Aorta (tissue), 5 donors: ENCODE measurements around the gene BCL2L1. TPM values are rescaled to one million over a fixed set of nuclear protein-coding genes. Genes with fewer than 3 reads are reported as not detected.
A peak's percentile ranks its signal among the peaks of the same experiment; 100 is the strongest.

ENCODE experiments used
- ATAC-seq: fragments of 200-7000 bp; cut with Tn5 transposase; one replicate; pipeline ENCODE4 v1.9.1; 2022; ENCODE audit warnings: moderate library complexity; ENCODE audit not compliant: low FRiP score
- DNase-seq, 2 donors: peaks; one replicate each; pipeline ENCODE4 v3.0.0-alpha.2; 2020
- H3K27ac ChIP-seq, 2 donors: one replicate each; pipeline ENCODE4 v1.5.1; 2013; ENCODE audit warnings: low read length in 2 of 2, mild to moderate bottlenecking in 2 of 2, moderate library complexity in 2 of 2, control low read depth in 1 of 2, inconsistent platforms in 1 of 2, low read depth in 1 of 2
- H3K27me3 ChIP-seq, 2 donors: one replicate each; pipeline ENCODE4 v1.6.1; 2013; ENCODE audit warnings: control low read depth in 1 of 2, low read length in 1 of 2, mild to moderate bottlenecking in 1 of 2, moderate library complexity in 1 of 2; ENCODE audit not compliant: insufficient read depth in 2 of 2, control insufficient read depth in 1 of 2
- H3K36me3 ChIP-seq, 2 donors: one replicate each; pipeline ENCODE4 v1.6.1; 2013; ENCODE audit warnings: control low read depth in 1 of 2, low read length in 1 of 2, mild to moderate bottlenecking in 1 of 2; ENCODE audit not compliant: insufficient read depth in 2 of 2, control insufficient read depth in 1 of 2
- H3K4me1 ChIP-seq, 2 donors: one replicate each; pipeline ENCODE4 v1.6.1; 2013; ENCODE audit warnings: low read length in 2 of 2, control low read depth in 1 of 2, mild to moderate bottlenecking in 1 of 2, moderate library complexity in 1 of 2; ENCODE audit not compliant: insufficient read depth in 2 of 2, control insufficient read depth in 1 of 2
- H3K4me3 ChIP-seq, 2 donors: one replicate each; pipeline ENCODE4 v1.5.1; 2013; ENCODE audit warnings: low read length in 2 of 2, control low read depth in 1 of 2, mild to moderate bottlenecking in 1 of 2
- H3K9me3 ChIP-seq: one replicate; pipeline ENCODE4 v1.6.1; 2013; ENCODE audit warnings: mild to moderate bottlenecking, low read length; ENCODE audit not compliant: control insufficient read depth
- WGBS, 2 donors: extraction: QIAGEN DNeasy Blood & Tissue Kit; methylation state at CpG; one replicate each; pipeline ENCODE4 v1.1.7; 2013; 5-methylcytosine and 5-hydroxymethylcytosine counted together
- intact Hi-C, 2 donors: fragments of 100-400 bp; cut with DNase I; formaldehyde crosslinking; loops; one replicate each; pipeline versions ENCODE4 v1.14.2 to v1.15.0; 2022
- long read RNA-seq, 2 donors: library from polyadenylated mRNA; unstranded; transcript quantifications; one replicate each; pipeline ENCODE4 v2.0.0, GENCODE V29; 2020 to 2021
- polyA plus RNA-seq, 2 donors: library from polyadenylated mRNA; stranded (reverse); fragments of 200-250 nt; gene quantifications; one replicate each; pipeline ENCODE4 v1.2.3, GENCODE V29; 2013
- total RNA-seq, 2 donors: library from RNA; stranded (reverse); fragmentation: NEBNext Ultra II Directional; extraction: Animal tissue kit (Norgen Biotek cat#: 25700); gene quantifications; one replicate each; pipeline ENCODE4 v1.2.1, GENCODE V29; 2021
- donor health status: healthy with polysubstance abuse.
- donor health status: Bipolar disorder and iron deficiency.
- donor health status: DM: no; HTN: no; CAD: no.
- donor health status: DM: no; HTN: no; CAD: no.
- donor health status: DM: yes; HTN: yes; CAD: no.

Gene BCL2L1
- total RNA-seq (100 to 1,000 TPM in 1 of 2 donors, 10 to 100 TPM in 1; 69.1 to 107 TPM), polyA plus RNA-seq (100 to 1,000 TPM; 103 to 104 TPM)
- long read RNA-seq, donor 1, transcript BCL2L1-203 (2 exons, 2,578 nt), result minor isoform, 9 of 139 reads
- long read RNA-seq, donor 1, transcript BCL2L1-201 (3 exons, 2,610 nt), result major isoform, 53 of 139 reads
- long read RNA-seq, donor 1, partial matches to known transcripts, result 0 of 139 reads
- long read RNA-seq, donor 1, other reads (novel, unspliced or antisense), result 73 of 139 reads
- long read RNA-seq, donor 2, transcript BCL2L1-201 (3 exons, 2,610 nt), result major isoform, 9 of 36 reads
- long read RNA-seq, donor 2, partial matches to known transcripts, result 1 of 36 reads
- long read RNA-seq, donor 2, other reads (novel, unspliced or antisense), result 21 of 36 reads

DNA sequence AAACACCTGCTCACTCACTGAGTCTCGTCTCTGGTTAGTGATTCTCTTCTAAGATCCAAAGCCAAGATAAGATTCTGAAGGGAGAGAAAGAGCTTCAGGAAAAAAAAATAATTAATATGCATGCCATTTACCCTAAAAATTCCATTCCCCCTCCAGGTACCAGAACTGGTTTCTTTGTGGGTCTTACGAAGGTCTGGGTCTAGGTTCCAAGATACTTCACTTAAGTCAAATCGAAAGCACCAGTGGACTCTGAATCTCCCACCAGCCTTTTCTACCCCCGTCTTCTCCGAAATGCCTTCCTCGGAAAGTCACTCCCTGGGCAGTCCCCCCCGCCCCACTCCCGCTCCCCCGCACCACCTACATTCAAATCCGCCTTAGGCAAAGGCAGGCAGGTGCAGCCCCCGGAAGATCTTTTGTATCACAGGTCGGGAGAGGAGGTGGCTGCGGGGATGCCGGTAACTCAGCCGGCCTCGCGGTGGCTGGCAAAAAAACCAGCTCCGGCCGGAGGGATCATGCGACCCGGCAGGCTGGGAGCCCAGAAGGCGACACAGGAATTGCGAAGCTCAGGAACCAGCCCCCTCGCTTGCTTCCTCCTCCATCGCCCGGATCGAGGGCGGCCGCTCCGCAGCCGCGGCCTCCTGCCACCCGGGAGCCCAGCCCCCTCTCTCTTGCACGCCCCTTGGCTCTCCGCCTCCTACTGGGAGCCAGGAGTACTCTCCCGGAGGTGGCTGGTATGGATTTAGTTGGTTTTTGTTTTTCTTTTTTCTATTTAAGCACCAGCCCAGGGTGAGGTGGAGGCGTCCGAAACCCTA, at the start of gene BCL2L1:
Gene BCL2L1 (minus strand): TSS at position 612 of the 812 bp plus-strand sequence. CDS start 650 bp downstream, outside the sequence.
- H3K9me3 ChIP-seq, result no peaks in the 10 kb centered on the region
- intact Hi-C loops, result loop anchor here (1.0 to 10.0 kb wide), 5 partner anchors 61 to 160 kb away; partner anchors contain the start of gene FOXS1 (in 1 of the 2)
- 0 to 1% methylated on average over 37 to 38 of the region's 38 CpGs for WGBS, 2 donors
- no peaks in the 10 kb centered on the region for H3K27me3 ChIP-seq
- no peaks in the 10 kb centered on the region for H3K4me1 ChIP-seq
- H3K36me3 ChIP-seq, result peaks cover 0 to 2% of the 10 kb centered on the region in 2 donors
- peak within 1 kb of the TSS; percentile 94 to 99 for H3K4me3 ChIP-seq
- DNase-seq, result peak; percentile 93 to 95
- ATAC-seq, result peak; percentile 89
- peak within 1 kb of the TSS; percentile 95 for H3K27ac ChIP-seq

- no peaks in the 10 kb centered on the region for H3K27me3 ChIP-seq
- intact Hi-C loops, result no loop called here
- no peaks in the 10 kb centered on the region for H3K36me3 ChIP-seq
- no peak overlapping the region for H3K27ac ChIP-seq
- H3K4me3 ChIP-seq, result peak overlapping the region in 1 of 2 donors; percentile 54
- no peaks in the 10 kb centered on the region for H3K9me3 ChIP-seq
- ATAC-seq (no peak), DNase-seq (no peak)
- WGBS, 2 donors, result 20 to 35% methylated on average over 1 of the region's 1 CpG
- peaks cover 2 to 3% of the 10 kb centered on the region in 2 donors for H3K4me1 ChIP-seq
These were observed 47.6 kb upstream of the BCL2L1 start for GRCh38 chr20:31770243-31770642.

GRCh38 chr20:31769681-31770080, 47.0 kb upstream of the BCL2L1 start:
- Histone ChIP-seq H3K27me3 (no peaks in the 10 kb centered on the region), H3K4me3 (no peak overlapping the region), H3K36me3 (no peaks in the 10 kb centered on the region), H3K27ac (no peak overlapping the region), H3K4me1 (peaks cover 2 to 3% of the 10 kb centered on the region in 2 donors), H3K9me3 (no peaks in the 10 kb centered on the region)
- DNase-seq, result no peak
- WGBS, 2 donors, result 49 to 59% methylated on average over 5 of the region's 5 CpGs
- intact Hi-C loops, result no loop called here
- ATAC-seq, result no peak

DNA sequence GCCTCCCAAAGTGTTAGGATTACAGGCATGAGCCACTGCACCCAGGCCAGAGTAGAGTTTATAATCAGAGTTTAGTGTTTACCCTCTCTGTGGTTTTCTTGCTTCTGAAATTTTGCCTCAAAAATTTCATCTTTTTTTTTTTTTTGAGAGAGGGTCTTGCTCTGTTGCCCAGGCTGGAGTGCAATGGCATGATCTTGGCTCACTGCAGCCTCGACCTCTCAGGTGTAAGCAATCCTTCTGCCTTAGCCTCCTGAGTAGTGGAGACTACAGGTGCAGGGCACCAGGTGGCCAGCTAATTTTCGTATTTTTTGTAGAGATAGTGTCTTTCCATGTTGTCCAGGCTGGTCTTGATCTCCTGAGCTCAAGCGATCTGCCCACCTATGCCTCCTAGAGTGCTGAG, 45.1 kb upstream of the BCL2L1 start:
- H3K4me3 ChIP-seq, result no peak overlapping the region
- no peaks in the 10 kb centered on the region for H3K36me3 ChIP-seq
- no peaks in the 10 kb centered on the region for H3K27me3 ChIP-seq
- H3K27ac ChIP-seq, result no peak overlapping the region
- peaks cover 2 to 3% of the 10 kb centered on the region in 2 donors for H3K4me1 ChIP-seq
- WGBS, 2 donors, result 98 to 99% methylated on average over 3 of the region's 3 CpGs
- no peaks in the 10 kb centered on the region for H3K9me3 ChIP-seq
- ATAC-seq (no peak), DNase-seq (no peak)
- intact Hi-C loops, result no loop called here

DNA sequence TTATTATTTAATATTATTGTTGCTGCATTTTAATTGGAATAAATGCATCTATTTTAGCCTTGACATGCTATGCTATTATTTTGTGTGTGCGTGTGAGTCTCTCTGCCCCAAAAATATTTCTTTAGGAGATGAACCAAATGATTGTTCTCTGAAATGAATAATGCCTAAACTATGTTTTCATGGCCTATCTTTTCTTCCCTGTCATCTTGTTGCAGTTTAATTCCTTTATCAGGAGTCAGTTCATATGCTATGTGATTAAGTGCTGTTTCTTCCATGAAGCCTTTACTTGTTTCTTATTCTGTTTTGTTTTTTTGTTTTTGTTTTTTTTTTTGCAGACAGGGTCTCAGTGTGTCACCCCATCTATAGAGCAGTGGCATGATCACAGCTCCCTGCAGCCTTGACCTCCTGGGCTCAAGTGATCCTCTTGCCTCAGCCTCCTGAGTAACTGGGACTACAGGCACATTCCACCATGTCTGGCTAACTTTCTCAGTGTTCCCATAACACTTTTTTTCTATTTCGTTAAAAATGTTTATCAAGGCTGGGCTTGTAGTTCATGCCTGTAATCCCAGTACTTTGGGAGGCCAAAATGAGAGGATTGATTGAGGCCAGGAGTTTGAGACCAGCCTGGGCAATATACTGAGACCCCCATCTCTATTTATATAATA, 42.1 kb upstream of the BCL2L1 start:
- H3K27me3 ChIP-seq, result no peaks in the 10 kb centered on the region
- DNase-seq (no peak), ATAC-seq (no peak)
- no peaks in the 10 kb centered on the region for H3K36me3 ChIP-seq
- WGBS, 2 donors, result 9 to 10% methylated on average over 2 of the region's 2 CpGs
- no peaks in the 10 kb centered on the region for H3K4me1 ChIP-seq
- H3K27ac ChIP-seq, result no peak overlapping the region
- no peaks in the 10 kb centered on the region for H3K9me3 ChIP-seq
- H3K4me3 ChIP-seq, result no peak overlapping the region
- intact Hi-C loops, result no loop called here

GRCh38 chr20:31760519-31761240, 38.0 kb upstream of the BCL2L1 start:
- Histone ChIP-seq H3K4me1 (no peaks in the 10 kb centered on the region), H3K4me3 (no peak overlapping the region), H3K9me3 (no peaks in the 10 kb centered on the region), H3K36me3 (no peaks in the 10 kb centered on the region), H3K27me3 (no peaks in the 10 kb centered on the region), H3K27ac (no peak overlapping the region)
- no peak for DNase-seq
- ATAC-seq, result no peak
- WGBS, 2 donors, result 91 to 94% methylated on average over 6 of the region's 6 CpGs
- intact Hi-C loops, result no loop called here

DNA sequence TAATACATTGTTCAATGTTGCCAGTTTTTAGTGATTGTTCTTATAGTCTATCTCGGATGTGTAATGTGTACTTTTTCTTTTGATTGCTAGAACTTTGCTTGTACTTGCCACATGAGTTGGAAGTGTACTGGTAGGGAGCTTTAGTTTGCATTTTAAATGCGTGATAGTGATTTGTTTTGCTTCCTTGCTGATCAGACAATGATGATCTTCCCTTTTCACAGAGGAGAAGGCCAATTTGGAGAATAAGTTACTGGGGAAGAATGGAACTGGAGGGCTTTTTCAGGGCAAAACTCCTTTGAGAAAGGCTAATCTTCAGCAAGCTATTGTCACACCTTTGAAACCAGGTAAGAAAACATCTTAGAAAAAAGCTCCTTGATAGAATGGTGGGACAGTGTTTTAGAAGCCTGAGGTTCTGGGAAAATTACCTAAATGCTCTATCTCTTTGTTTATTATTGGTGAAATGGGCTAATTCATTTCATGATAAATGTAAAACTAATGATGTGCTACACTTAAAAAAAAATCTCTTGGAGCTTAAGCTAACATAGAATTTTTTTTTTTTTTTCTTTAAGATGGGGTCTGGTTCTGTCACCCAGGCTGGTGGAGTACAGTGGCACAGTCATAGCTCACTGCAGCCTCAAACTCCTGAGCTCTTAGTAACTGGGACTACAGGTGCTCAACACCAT, 37.3 kb upstream of the BCL2L1 start:
- 43 to 47% methylated on average over 2 of the region's 2 CpGs for WGBS, 2 donors

DNA sequence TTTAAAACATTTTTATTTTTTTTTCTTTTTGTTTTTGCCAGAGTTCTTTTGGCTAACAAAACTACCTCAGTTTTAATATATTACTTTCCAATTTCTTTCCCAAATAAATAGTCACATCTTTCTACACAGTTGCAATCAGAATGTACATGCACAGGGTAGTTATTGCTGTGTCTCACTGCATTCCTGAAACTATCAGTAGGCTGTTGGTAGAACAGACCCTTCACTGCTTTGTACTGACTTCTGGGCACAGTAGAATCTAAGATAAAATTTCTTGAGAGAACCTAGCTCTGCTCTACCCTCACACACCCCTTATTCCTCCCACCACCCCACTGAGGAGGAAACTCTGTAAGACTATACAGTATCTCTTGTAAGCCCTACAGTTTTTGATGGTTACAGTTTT, 36.3 kb upstream of the BCL2L1 start:
- DNase-seq, result no peak
- H3K27ac ChIP-seq, result no peak overlapping the region
- no peaks in the 10 kb centered on the region for H3K36me3 ChIP-seq
- H3K4me3 ChIP-seq, result no peak overlapping the region
- no peaks in the 10 kb centered on the region for H3K4me1 ChIP-seq
- intact Hi-C loops, result no loop called here
- no peaks in the 10 kb centered on the region for H3K9me3 ChIP-seq
- no peak for ATAC-seq
- H3K27me3 ChIP-seq, result no peaks in the 10 kb centered on the region

More for the DNA sequence above, 37.3 kb upstream of the BCL2L1 start:
- no peak overlapping the region for H3K4me3 ChIP-seq
- DNase-seq (no peak), ATAC-seq (no peak)
- no peak overlapping the region for H3K27ac ChIP-seq
- intact Hi-C loops, result no loop called here
- no peaks in the 10 kb centered on the region for H3K36me3 ChIP-seq
- H3K9me3 ChIP-seq, result no peaks in the 10 kb centered on the region
- no peaks in the 10 kb centered on the region for H3K4me1 ChIP-seq
- H3K27me3 ChIP-seq, result no peaks in the 10 kb centered on the region
